Mesenteric fat pad (tissue), 1 donor: ENCODE measurements around the gene ABO. TPM values are rescaled to one million over a fixed set of nuclear protein-coding genes. Genes with fewer than 3 reads are reported as not detected.
A peak's percentile ranks its signal among the peaks of the same experiment; 100 is the strongest.
"Not testable (repeated sequence)": the region's sequence is repeated elsewhere in the genome, so short reads cannot be mapped to it uniquely, and the experiment has no call there.

Source experiments
- DNase-seq: peaks from one replicate; pipeline ENCODE4 v3.0.0-alpha.2; 2020; ENCODE audit warnings: low spot score
- total RNA-seq: library from RNA; stranded (reverse); fragmentation: NEBNext Ultra II Directional; extraction: Animal tissue kit (Norgen Biotek cat#: 25700); gene quantifications from one replicate; pipeline ENCODE4 v1.2.1, GENCODE V29; 2021
- donor health status: DM: yes; HTN: yes; CAD: no.

The ABO gene
- total RNA-seq, 1 donor from 2014 or later, result 2.3 TPM

- DNase-seq, result no peak
These were observed 10.7 kb downstream of the ABO start for GRCh38 chr9:133264235-133264764.

GRCh38 chr9:133263557-133263956 is 11.4 kb downstream of the ABO start:
- no peak for DNase-seq

- DNase-seq, result no peak
These were observed 12.8 kb downstream of the ABO start for GRCh38 chr9:133262226-133262625.

- no peak for DNase-seq
These were observed 13.3 kb downstream of the ABO start for GRCh38 chr9:133261753-133262120.

GRCh38 chr9:133261103-133261752 is 13.8 kb downstream of the ABO start:
- DNase-seq, result no peak

- no peak for DNase-seq
These were observed 14.5 kb downstream of the ABO start for GRCh38 chr9:133260334-133261102.

- no peak for DNase-seq
These were observed 16.7 kb downstream of the ABO start for GRCh38 chr9:133258061-133259015.

- peak; percentile 89 for DNase-seq
These were observed 17.5 kb downstream of the ABO start for GRCh38 chr9:133257465-133257956.

- peak; percentile 87 for DNase-seq
These were observed 18.3 kb downstream of the ABO start for GRCh38 chr9:133256686-133257091.

GRCh38 chr9:133256136-133256461 is 18.9 kb downstream of the ABO start:
- DNase-seq, result peak; percentile 87

GRCh38 chr9:133255371-133256135 is 19.4 kb downstream of the ABO start:
- DNase-seq, result no peak

- DNase-seq, result no peak
These were observed 20.5 kb downstream of the ABO start for GRCh38 chr9:133254471-133254870.

- DNase-seq, result no peak
These were observed 21.7 kb downstream of the ABO start for GRCh38 chr9:133253268-133253667.

GRCh38 chr9:133252301-133253020 is 22.5 kb downstream of the ABO start:
- DNase-seq, result peak; percentile 83

GRCh38 chr9:133251773-133252172 is 23.2 kb downstream of the ABO start:
- no peak for DNase-seq

- not testable (repeated sequence) for DNase-seq
These were observed 23.8 kb downstream of the ABO start for GRCh38 chr9:133251221-133251620.

- DNase-seq, result no peak
These were observed 24.2 kb downstream of the ABO start for GRCh38 chr9:133250741-133251170.

GRCh38 chr9:133249337-133249736 is 25.7 kb downstream of the ABO start:
- no peak for DNase-seq

GRCh38 chr9:133248726-133249295 is 26.2 kb downstream of the ABO start:
- no peak for DNase-seq

GRCh38 chr9:133247632-133248031 is 27.4 kb downstream of the ABO start:
- DNase-seq, result no peak
